ENCODE measurements around the gene DNAH3.

- no peak for TF ChIP-seq CTCF (IDR thresholded peaks at IDR 0.05; ENCODE audit: low read length)
- no peak for TF ChIP-seq EZH2 (IDR thresholded peaks at IDR 0.05; ENCODE audit: borderline replicate concordance, low read length)
These were observed 201.0 kb downstream of the DNAH3 start for GRCh38 chr16:20949660-20950059.

All from OCI-LY1 (cell line).